T-helper 2 cell (primary cell): Measurements from ENCODE around the gene IL32.

ENCODE experiments used
- DNase-seq, 5 experiments: peaks; one replicate each; pipeline versions ENCODE4 v3.0.0 to v3.0.0-alpha.2; 2012 to 2022

Gene IL32

DNA sequence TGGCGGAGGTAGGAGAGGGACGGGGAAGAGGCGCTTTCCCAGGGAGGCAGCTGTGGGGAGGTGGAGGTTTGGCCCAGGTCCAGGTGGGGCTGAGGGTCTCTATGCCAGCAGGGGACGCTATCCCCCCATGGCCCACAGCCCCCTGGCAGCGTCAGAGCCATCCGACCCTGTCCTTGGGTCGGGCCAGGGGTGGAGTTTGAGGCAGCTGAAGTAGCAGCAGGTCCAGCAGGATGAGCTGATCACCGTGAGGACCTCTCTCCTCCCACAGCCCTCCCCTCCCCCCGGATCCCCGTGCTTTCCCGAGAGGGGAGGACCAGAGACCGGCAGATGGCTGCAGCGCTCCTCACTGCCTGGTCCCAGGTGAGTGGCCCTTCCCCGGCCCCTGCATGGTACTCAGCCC is 50.1 kb downstream of the IL32 start:
- DNase-seq = no peak

DNA sequence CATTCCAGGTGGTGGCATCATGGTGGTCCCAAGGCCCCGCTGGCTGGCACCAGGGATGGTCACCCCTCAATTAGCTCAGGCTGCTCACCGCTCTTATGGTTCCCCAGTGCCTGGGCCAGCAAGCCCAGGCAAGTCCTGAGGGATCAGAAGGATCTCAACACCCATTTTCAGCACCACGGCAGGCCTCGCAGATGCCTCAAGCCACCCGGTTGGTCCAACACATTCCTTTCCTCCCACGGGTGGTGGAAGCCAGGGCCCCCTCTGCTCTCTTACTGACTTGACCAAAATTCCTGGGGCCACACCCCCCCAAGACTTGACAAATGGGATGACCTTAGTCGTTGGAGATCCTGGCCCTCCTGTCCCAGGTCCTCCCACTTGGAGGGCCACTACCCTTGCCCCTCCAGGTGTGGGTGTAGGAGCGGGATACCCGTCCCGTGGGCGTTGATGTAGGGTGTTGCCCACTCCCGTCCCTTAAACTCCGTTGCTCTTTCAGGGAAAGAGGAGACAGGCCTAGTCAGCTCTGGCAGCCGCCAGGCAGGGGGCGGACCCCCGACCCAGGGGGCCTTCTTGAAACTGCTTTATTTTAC is 52.9 kb downstream of the IL32 start:
- no peak for DNase-seq

DNA sequence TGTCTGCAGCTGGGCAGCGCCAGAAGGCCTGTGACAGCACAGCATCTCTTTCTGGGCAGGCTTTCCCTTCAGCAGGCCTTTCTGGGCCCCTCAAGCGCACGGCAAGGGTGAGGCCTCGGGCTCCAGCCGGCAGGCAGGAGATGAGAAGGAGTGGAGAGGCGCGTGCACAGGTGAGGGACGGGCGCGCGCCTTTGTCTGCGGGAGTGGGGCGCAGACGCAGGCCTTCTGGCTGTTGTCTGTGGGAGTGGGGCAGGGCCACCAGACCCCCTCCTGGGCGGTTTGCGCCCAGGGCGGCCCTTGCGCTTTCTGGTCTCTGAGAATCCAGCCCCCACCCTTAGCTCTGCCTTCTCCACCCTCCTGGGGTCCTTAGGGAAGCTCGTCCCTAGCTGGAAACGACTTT is 53.4 kb downstream of the IL32 start:
- no peak for DNase-seq
